ENCODE measurements around the gene AP3B1. TPM values are rescaled to one million over a fixed set of nuclear protein-coding genes. Genes with fewer than 3 reads are reported as not detected.

Gene AP3B1
- total RNA-seq, 1 donor from 2014 or later: 37.1 TPM

- no peak for DNase-seq (ENCODE audit: low spot score)
Observed at GRCh38 chr5:78291687-78292086, 2.8 kb downstream of the AP3B1 start.

DNA sequence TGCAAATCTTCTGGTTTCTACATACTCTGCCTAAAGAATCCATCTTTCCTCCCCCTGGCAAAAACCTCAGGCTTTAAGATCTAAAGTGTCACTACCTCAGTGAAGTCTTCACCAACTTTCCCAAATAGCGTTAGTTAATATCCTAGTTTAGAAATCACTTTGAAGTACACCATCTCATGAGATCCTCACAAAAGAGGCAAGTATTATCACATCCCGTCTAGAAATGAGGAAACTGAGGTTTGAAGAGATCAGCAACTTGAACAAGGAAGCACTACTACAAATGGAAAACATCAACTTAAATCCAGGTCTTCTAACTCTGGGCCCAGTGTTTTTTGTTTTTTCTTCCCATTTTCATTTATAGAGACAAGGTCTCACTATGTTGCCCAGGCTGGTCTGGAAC is 4.6 kb downstream of the AP3B1 start:
- DNase-seq (ENCODE audit: low spot score): no peak

- no peak for DNase-seq (ENCODE audit: low spot score)
Observed at GRCh38 chr5:78288246-78288645, 6.3 kb downstream of the AP3B1 start.

GRCh38 chr5:78287833-78288232 is 6.7 kb downstream of the AP3B1 start:
- no peak for DNase-seq (ENCODE audit: low spot score)

DNA sequence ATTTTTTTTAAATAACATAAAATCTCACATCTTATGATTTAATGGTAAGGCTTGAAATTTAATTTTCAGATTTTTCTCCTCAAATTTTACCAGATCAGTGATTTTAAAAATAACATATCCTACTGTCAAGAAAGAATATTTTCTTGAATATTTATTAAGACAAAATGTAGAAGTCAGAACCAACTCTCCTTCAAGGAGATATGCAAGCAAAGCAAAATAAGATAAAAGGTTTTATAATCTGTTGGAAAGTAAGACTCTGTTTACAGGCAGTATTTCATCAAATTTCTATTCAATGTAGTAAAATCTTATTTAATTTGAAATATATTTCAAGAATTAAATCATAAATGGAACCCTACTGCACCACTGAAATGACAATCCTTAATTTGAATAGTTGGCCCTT is 7.3 kb downstream of the AP3B1 start:
- DNase-seq (ENCODE audit: low spot score): no peak

DNA sequence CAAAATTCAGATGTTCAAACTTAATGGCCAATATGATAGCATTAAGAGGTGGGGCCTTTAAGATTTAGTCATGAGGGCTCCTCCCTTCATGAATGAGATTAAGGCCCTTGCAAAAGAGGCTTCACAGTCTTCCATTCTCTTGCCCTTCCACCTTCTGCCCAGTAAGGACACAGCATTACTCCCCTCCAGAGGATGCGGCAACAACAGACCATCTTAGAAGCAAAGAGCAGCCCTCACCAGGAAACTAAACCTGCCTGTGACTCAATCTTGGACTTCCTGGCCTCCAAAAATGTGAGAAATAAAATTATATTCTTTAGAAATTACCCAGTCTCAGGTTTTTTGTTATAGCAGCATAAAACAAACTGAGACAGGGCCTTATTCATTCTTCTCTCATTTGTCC is 8.2 kb downstream of the AP3B1 start:
- no peak for DNase-seq (ENCODE audit: low spot score)

GRCh38 chr5:78283802-78284201 is 10.7 kb downstream of the AP3B1 start:
- DNase-seq (ENCODE audit: low spot score): no peak

DNA sequence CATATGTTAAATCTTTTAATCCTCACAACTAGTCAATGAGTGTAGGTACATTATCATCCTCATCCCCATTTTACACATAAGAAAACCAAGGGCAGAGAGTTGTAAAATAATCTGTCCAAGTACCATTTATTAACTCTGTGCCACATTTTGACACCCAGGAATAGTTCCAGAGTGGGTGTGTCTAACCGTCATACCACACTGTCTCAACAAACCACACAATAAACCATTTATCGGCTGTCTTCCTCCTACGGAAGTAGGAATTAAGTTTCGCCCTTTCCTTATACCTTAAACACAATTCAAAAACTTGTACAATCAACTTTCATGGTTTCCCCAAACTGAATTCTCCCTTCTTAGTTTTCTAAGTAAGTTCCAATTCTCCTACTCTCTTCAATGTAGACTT is 11.4 kb downstream of the AP3B1 start:
- no peak for DNase-seq (ENCODE audit: low spot score)

GRCh38 chr5:78280261-78280660 is 14.2 kb downstream of the AP3B1 start:
- no peak for DNase-seq (ENCODE audit: low spot score)

DNA sequence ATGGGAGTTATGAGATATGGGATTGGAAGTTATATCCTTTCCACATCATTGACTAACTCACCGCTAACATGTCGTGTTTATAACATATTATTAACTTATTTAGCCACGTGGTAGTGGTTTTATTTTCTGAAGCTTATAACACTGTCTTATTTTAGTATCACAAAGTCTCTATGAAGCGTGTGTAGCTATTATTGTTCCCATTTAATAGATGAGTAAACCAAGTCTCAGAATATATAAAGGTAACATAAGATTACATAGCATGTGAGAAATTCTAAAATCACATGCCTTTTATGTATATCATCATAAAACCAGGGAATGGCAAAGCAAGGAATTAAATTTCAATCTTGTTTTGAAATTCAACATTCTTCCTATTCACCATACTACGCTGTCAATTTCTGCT is 15.3 kb downstream of the AP3B1 start:
- no peak for DNase-seq (ENCODE audit: low spot score)

- no peak for DNase-seq (ENCODE audit: low spot score)
Observed at GRCh38 chr5:78277715-78278114, 16.8 kb downstream of the AP3B1 start.

GRCh38 chr5:78275998-78276543 is 18.4 kb downstream of the AP3B1 start:
- DNase-seq (ENCODE audit: low spot score): no peak

DNA sequence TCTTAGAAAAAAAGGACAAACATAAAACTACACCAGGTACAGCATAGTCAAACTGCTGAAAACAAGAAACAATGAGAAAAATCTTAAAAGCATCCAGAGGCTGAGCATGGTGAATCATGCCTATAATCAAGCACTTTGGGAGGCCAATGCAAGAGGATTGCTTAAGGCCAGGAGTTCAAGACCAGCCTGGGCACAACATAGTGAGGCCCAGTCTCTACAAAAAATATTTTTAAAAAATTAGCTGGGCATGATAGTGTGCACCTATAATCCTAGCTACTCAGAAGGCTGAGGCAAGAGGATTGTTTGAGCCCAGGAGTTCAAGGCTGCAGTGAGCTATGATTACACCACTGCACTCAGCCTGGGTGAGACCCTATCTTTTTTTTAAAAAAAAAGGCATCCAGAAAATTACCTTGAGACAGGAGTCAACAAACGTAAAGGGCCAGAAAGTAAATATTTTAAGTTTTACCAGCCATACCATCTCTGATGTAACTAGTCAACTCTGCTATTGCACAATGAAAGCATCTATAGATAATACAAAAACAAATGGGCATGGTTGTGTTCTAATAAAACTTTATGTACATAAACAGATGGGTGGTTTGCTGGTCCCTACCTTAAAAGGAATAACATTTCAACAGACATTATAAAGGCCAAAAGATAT is 19.8 kb downstream of the AP3B1 start:
- DNase-seq (ENCODE audit: low spot score): no peak

- no peak for DNase-seq (ENCODE audit: low spot score)
Observed at GRCh38 chr5:78273436-78273835, 21.1 kb downstream of the AP3B1 start.

DNA sequence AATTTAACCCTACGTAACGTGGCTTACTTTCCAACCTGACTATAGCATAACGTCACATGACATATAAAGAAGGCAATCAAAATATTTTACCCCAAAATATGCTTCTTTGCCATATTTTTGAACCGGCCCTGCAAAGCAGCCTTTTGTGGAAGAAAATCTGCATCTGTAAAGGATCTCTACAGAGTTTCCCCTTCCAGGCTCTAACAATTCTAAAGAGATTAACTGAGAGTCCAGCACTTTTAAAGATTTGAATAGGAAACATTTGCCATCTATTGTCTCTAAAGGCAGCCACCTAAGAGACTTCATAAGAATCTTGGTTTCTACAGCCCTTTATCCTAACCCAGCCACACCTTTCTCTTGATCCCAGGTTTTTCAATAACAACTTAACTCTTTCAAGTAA is 22.7 kb downstream of the AP3B1 start:
- no peak for DNase-seq (ENCODE audit: low spot score)

DNA sequence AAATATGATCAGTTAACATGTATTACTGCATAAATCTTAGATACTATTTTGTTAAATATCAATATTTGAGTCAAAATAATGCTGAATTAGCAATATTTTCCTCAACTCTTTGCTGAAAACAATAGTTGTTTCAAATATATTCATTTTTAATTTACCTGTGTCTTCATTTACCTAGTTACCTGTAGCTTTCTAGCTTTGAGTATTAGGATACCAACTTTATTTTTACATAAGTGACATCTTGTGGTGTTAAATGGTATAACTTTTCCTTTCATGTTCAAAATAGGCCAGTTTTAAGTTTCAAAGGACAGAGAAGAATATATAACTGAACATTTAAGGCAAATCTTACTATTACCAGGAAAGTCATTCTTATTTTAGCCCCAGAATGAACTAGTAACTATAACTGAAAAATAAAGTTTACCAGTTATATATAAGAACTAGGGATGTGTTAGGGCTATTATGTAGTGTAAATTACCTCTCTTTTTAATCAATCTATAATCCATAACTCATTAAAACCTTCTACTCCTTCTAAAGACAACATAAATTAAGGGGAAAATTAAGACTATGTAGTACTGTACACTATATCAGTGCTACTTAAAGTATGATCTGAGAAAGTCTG is 25.3 kb downstream of the AP3B1 start:
- DNase-seq (ENCODE audit: low spot score): no peak

DNA sequence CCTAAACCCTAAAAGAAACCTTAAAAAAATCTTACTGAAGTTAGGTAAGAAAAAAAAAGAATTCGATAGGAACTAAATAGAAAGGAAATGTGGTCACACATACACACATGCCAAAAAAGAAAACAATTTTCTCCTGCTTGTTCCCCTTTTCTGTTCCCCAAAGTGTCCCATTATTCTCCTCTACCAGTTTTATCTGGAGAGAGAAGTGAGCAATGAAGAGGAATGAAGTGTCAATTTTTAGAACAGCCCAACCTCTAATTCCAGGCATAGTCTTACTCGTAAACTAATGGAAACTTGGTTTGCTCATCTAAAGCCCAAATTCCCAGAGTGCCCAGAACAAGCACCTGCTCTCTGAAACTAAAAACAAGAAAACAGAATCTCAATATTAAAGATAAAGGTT is 26.1 kb downstream of the AP3B1 start:
- no peak for DNase-seq (ENCODE audit: low spot score)

GRCh38 chr5:78265163-78265562 is 29.3 kb downstream of the AP3B1 start:
- DNase-seq (ENCODE audit: low spot score): no peak

GRCh38 chr5:78264600-78264999 is 29.9 kb downstream of the AP3B1 start:
- DNase-seq (ENCODE audit: low spot score): no peak

GRCh38 chr5:78260771-78261170 is 33.7 kb downstream of the AP3B1 start:
- DNase-seq (ENCODE audit: low spot score): no peak

DNA sequence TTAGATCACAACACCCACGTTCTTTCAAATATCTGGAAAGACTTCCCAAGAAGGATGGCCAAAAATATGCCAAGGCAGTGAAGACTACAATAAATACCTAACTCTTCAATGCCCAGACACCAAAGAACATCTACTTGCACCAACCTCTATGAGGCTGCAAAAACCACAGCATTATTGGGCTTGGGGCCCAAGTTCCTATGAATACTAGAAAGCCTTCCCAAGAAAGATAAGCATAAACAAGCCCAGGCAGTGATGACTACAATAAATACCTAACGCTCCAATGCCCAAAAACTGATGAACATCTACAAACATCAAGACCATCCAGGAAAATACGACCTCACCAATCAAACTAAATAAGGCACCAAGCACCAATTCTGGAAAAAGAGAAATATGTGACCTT is 41.3 kb downstream of the AP3B1 start:
- no peak for DNase-seq (ENCODE audit: low spot score)

DNA sequence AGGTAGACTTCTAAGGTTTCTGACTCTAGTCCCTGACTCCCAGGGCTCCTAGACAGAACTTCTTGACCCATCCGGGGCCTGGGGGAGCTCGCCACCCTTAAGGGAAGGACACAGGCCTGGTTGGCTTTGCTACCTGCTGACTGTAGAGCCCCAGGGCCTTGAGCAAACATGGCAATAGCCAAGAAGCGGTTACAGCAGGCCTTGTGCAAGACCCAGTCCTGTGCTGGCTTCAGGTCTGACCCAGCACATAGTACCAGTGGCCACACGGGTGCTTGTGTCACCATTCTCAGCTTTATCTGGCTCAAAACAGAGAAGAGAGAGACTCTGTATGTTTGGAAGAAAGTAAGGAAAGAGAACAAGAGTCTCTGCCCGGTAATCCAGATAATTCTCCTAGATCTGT is 41.8 kb downstream of the AP3B1 start:
- no peak for DNase-seq (ENCODE audit: low spot score)

- no peak for DNase-seq (ENCODE audit: low spot score)
Observed at GRCh38 chr5:78251663-78252284, 42.7 kb downstream of the AP3B1 start.

Measured in mucosa of gallbladder (tissue), 1 donor.